SK-N-SH treated with all-trans-retinoic acid at 6 μM for 48 hours (cell line): ENCODE data around the gene ARL11.

ENCODE experiments used
- CREB5 ChIP-seq: fragments of 250-450 bp; sonication (Bioruptor Pico); IDR thresholded peaks from 2 replicates; pipeline ENCODE4 v1.5.1; 2020; ENCODE audit warnings: low read depth, mild to moderate bottlenecking, moderate library complexity
- TOX ChIP-seq: fragments of 250-450 bp; sonication (Bioruptor Pico); IDR thresholded peaks from 2 replicates; pipeline ENCODE4 v1.8.0; 2021; ENCODE audit warnings: mild to moderate bottlenecking, moderate library complexity, borderline replicate concordance

- no peak for TF ChIP-seq TOX (CRISPR knock-in tag)
- no peak for TF ChIP-seq CREB5 (CRISPR knock-in tag)
Measured at GRCh38 chr13:49643035-49643646, 14.8 kb downstream of the ARL11 start.
